Neuronal stem cell (in vitro differentiated cells): Measurements from ENCODE around the gene C22orf42.
"Not testable (repeated sequence)": the region's sequence is repeated elsewhere in the genome, so short reads cannot be mapped to it uniquely, and the experiment has no call there.

ENCODE experiments used
- DNase-seq: peaks from one replicate; pipeline ENCODE4 v3.0.0-alpha.2; 2013; ENCODE audit warnings: low spot score
- H2AFZ ChIP-seq: one replicate; pipeline ENCODE4 v1.6.1; 2013; ENCODE audit warnings: mild to moderate bottlenecking, low read length, inconsistent platforms
- H2AK5ac ChIP-seq: 2 replicates; pipeline ENCODE4 v1.6.1; 2013; ENCODE audit warnings: low read depth, mild to moderate bottlenecking, inconsistent platforms, low read length, moderate library complexity, mixed read lengths
- H2BK120ac ChIP-seq: 2 replicates; pipeline ENCODE4 v1.6.1; 2013; ENCODE audit warnings: low read depth, mild to moderate bottlenecking, inconsistent platforms, low read length, moderate library complexity, mixed read lengths
- H2BK12ac ChIP-seq: one replicate; pipeline ENCODE4 v1.6.1; 2013; ENCODE audit warnings: low read length, inconsistent platforms
- H2BK15ac ChIP-seq: 2 replicates; pipeline ENCODE4 v1.6.1; 2013; ENCODE audit warnings: mild to moderate bottlenecking, low read length, inconsistent platforms, mixed read lengths
- H2BK5ac ChIP-seq: one replicate; pipeline ENCODE4 v1.6.1; 2013; ENCODE audit warnings: inconsistent platforms, mild to moderate bottlenecking, low read length, moderate library complexity
- H3K14ac ChIP-seq: one replicate; pipeline ENCODE4 v1.6.1; 2013; ENCODE audit warnings: low read length, inconsistent platforms
- H3K18ac ChIP-seq: 2 replicates; pipeline ENCODE4 v1.6.1; 2013; ENCODE audit warnings: low read length, inconsistent platforms
- H3K23ac ChIP-seq: 2 replicates; pipeline ENCODE4 v1.6.1; 2013; ENCODE audit warnings: low read depth, mild to moderate bottlenecking, mixed read lengths, low read length, inconsistent platforms; ENCODE audit not compliant: poor library complexity
- H3K27ac ChIP-seq: replicated peaks from 3 replicates; pipeline ENCODE4 v1.5.1; 2013; ENCODE audit warnings: low read length, inconsistent platforms
- H3K27me3 ChIP-seq, 3 experiments: 2 replicates each; pipeline ENCODE4 v1.6.1; 2013; ENCODE audit warnings: low read length in 3 of 3, mild to moderate bottlenecking in 2 of 3, inconsistent platforms in 1 of 3, low read depth in 1 of 3, mixed read lengths in 1 of 3, moderate library complexity in 1 of 3; ENCODE audit not compliant: control insufficient read depth in 3 of 3, insufficient read depth in 3 of 3
- H3K36me3 ChIP-seq, 2 donors: replicated peaks in 1 of 2; 2 replicates each; pipeline ENCODE4 v1.6.1; 2013; ENCODE audit warnings: low read length in 2 of 2; ENCODE audit not compliant: control insufficient read depth in 2 of 2, insufficient read depth in 2 of 2
- H3K4ac ChIP-seq: 2 replicates; pipeline ENCODE4 v1.6.1; 2013; ENCODE audit warnings: inconsistent platforms, mild to moderate bottlenecking, low read length, moderate library complexity
- H3K4me1 ChIP-seq, 2 donors: 1 replicate in 1 of 2; 2 replicates in 1 of 2; pipeline ENCODE4 v1.6.1; 2013; ENCODE audit warnings: low read length in 2 of 2, low read depth in 1 of 2; ENCODE audit not compliant: control insufficient read depth in 2 of 2, insufficient read depth in 1 of 2
- H3K4me2 ChIP-seq: one replicate; pipeline ENCODE4 v1.6.1; 2013; ENCODE audit warnings: mild to moderate bottlenecking, low read length, inconsistent platforms; ENCODE audit not compliant: insufficient read depth, poor library complexity, severe bottlenecking
- H3K4me3 ChIP-seq, 2 donors: 2 replicates each; pipeline ENCODE4 v1.5.1; 2013; ENCODE audit warnings: low read length in 2 of 2, mild to moderate bottlenecking in 2 of 2, inconsistent platforms in 1 of 2, moderate library complexity in 1 of 2
- H3K79me1 ChIP-seq: one replicate; pipeline ENCODE4 v1.6.1; 2013; ENCODE audit warnings: low read depth, mild to moderate bottlenecking, inconsistent platforms, low read length, moderate library complexity
- H3K9ac ChIP-seq: one replicate; pipeline ENCODE4 v1.6.1; 2013; ENCODE audit warnings: mild to moderate bottlenecking, low read depth, low read length, inconsistent platforms; ENCODE audit not compliant: poor library complexity
- H3K9me3 ChIP-seq, 2 donors: replicated peaks in 1 of 2; 2 replicates each; pipeline versions ENCODE3 to v1.6.1; 2013; ENCODE audit warnings: low read length in 2 of 2, mild to moderate bottlenecking in 2 of 2, inconsistent platforms in 1 of 2, low read depth in 1 of 2, mixed read lengths in 1 of 2, moderate library complexity in 1 of 2; ENCODE audit not compliant: control insufficient read depth in 2 of 2, insufficient read depth in 1 of 2
- H4K8ac ChIP-seq: one replicate; pipeline ENCODE4 v1.6.1; 2013; ENCODE audit warnings: low read depth, mild to moderate bottlenecking, inconsistent platforms, low read length, moderate library complexity
- H4K91ac ChIP-seq: one replicate; pipeline ENCODE4 v1.6.1; 2013; ENCODE audit warnings: low read length, low read depth, mild to moderate bottlenecking, inconsistent platforms; ENCODE audit not compliant: poor library complexity
- WGBS, 2 donors: extraction: QIAGEN DNeasy Blood & Tissue Kit; methylation state at CpG; one replicate each; pipeline ENCODE4 v1.1.7; 2013; ENCODE audit warnings: missing lambda C conversion rate in 2 of 2, mixed read lengths in 1 of 2; ENCODE audit not compliant: insufficient read length in 2 of 2, insufficient replicate concordance in 1 of 2; ENCODE audit errors: extremely low coverage in 2 of 2; 5-methylcytosine and 5-hydroxymethylcytosine counted together

C22orf42 gene

GRCh38 chr22:32142600-32142999 is 16.5 kb downstream of the C22orf42 start:
- Histone ChIP-seq H2BK5ac (no peak overlapping the region), H3K27me3 (no peaks in the 10 kb centered on the region), H3K79me1 (no peaks in the 10 kb centered on the region), H3K36me3 (no peaks in the 10 kb centered on the region), H3K9me3 (no peaks in the 10 kb centered on the region), H3K18ac (no peak overlapping the region), H3K23ac (no peak overlapping the region), H2AK5ac (no peak overlapping the region), H2BK12ac (no peak overlapping the region), H3K4me3 (no peak overlapping the region), H2BK15ac (no peak overlapping the region), H3K4me1 (no peaks in the 10 kb centered on the region), H3K9ac (no peak overlapping the region), H2AFZ (no peak overlapping the region), H3K14ac (no peak overlapping the region), H4K8ac (no peak overlapping the region), H3K4ac (no peak overlapping the region), H4K91ac (no peak overlapping the region), H3K4me2 (no peak overlapping the region), H3K27ac (no peak overlapping the region), H2BK120ac (no peak overlapping the region)
- no peak for DNase-seq

DNA sequence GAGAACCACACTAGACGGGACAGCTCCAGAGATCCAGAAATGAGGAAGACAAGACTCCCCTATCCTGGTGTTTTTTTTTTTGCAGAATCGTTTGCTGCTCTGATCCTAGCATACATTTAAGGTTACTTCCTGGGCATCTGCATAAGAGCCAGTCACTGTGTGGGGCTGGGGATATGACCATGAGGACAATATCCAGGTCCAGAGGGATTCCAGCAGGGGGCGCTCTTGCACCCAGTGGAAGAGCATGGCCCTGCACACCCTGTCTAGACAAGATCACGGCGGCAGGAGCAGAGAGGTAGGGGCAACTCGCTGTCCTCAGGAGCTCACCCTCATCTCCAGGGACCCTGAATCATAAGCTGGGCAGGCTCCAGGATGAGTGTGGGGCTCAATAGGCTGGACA is 18.4 kb downstream of the C22orf42 start:
- not testable (repeated sequence) for H4K8ac ChIP-seq, H2BK15ac ChIP-seq, H3K9ac ChIP-seq, H2AK5ac ChIP-seq, H3K14ac ChIP-seq, H3K9me3 ChIP-seq, H2BK120ac ChIP-seq, H3K23ac ChIP-seq, H3K27me3 ChIP-seq, DNase-seq, H2BK5ac ChIP-seq, H3K18ac ChIP-seq, H3K27ac ChIP-seq, H3K4me1 ChIP-seq, H3K36me3 ChIP-seq, H3K79me1 ChIP-seq, H2BK12ac ChIP-seq, H2AFZ ChIP-seq, H4K91ac ChIP-seq, H3K4ac ChIP-seq, H3K4me3 ChIP-seq, H3K4me2 ChIP-seq
- no CpG with 5 or more reads among the region's 6 CpGs for WGBS, 2 donors

- H3K36me3 ChIP-seq, H3K4me3 ChIP-seq, H3K9me3 ChIP-seq, H3K14ac ChIP-seq, H2AFZ ChIP-seq, H4K8ac ChIP-seq, H2BK12ac ChIP-seq, H2AK5ac ChIP-seq, H3K4me2 ChIP-seq, DNase-seq, H3K4me1 ChIP-seq, H3K4ac ChIP-seq, H3K9ac ChIP-seq, H3K27ac ChIP-seq, H3K23ac ChIP-seq, H3K79me1 ChIP-seq, H2BK5ac ChIP-seq, H2BK15ac ChIP-seq, H2BK120ac ChIP-seq, H3K18ac ChIP-seq, H4K91ac ChIP-seq, H3K27me3 ChIP-seq: not testable (repeated sequence)
- no CpG with 5 or more reads among the region's 1 CpG for WGBS, 2 donors
Observed at GRCh38 chr22:32138576-32138975, 20.5 kb downstream of the C22orf42 start.

DNA sequence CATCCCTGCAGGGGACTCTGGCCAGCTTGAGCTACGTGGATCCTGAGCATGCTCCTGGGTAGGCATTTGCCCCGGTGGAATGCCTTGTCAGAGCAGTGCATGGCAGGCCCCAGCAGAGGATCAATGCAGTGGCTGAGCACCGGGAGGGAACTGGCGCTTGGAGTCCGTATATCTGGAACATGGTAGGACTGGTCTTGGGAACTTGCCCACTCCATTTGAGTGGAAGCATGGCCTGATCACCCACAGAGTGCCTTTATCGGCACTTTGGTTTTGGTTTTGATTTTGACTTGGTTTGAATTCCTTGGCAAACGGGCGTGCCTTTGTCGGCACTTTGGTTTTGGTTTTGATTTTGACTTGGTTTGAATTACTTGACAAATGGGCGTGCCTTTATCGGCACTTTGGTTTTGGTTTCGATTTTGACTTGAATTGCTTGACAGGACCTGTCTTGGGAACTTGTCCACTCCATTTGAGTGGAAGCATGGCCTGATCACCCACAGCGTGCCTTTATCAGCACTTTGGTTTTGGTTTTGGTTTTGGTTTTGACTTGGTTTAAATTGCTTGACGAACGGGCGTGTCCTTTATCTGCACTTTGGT is 21.3 kb downstream of the C22orf42 start:
- not testable (repeated sequence) for DNase-seq, H3K79me1 ChIP-seq, H3K9me3 ChIP-seq, H2BK15ac ChIP-seq, H3K27me3 ChIP-seq, H2BK12ac ChIP-seq, H3K23ac ChIP-seq, H3K9ac ChIP-seq, H3K4ac ChIP-seq, H3K4me1 ChIP-seq, H3K4me2 ChIP-seq, H3K27ac ChIP-seq, H3K4me3 ChIP-seq, H2BK120ac ChIP-seq, H3K36me3 ChIP-seq, H3K14ac ChIP-seq, H4K8ac ChIP-seq, H4K91ac ChIP-seq, H2BK5ac ChIP-seq, H2AFZ ChIP-seq, H2AK5ac ChIP-seq
- H3K18ac ChIP-seq = peak overlapping the region; percentile 27
- WGBS, 2 donors = no CpG with 5 or more reads among the region's 16 CpGs
